Measurements from ENCODE around the gene LRBA. TPM values are rescaled to one million over a fixed set of nuclear protein-coding genes. Genes with fewer than 3 reads are reported as not detected.
"Not testable (repeated sequence)": the region's sequence is repeated elsewhere in the genome, so short reads cannot be mapped to it uniquely, and the experiment has no call there.

Gene LRBA
- total RNA-seq, 1 donor = 38.4 TPM

GRCh38 chr4:150540959-150541360, 474.1 kb downstream of the LRBA start:
- DNase-seq (ENCODE audit: low read depth) = no peak

GRCh38 chr4:150540536-150540935, 474.5 kb downstream of the LRBA start:
- no peak for DNase-seq (ENCODE audit: low read depth)

More at GRCh38 chr4:150540959-150541360, 474.1 kb downstream of the LRBA start:
- H3K4me3 ChIP-seq (ENCODE audit: low read depth, low read length) = no peak overlapping the region
- TF ChIP-seq CTCF (IDR thresholded peaks at IDR 0.05; ENCODE audit: insufficient read depth, low read depth, low read length) = no peak

GRCh38 chr4:150537911-150538310, 477.2 kb downstream of the LRBA start:
- not testable (repeated sequence) for DNase-seq (ENCODE audit: low read depth); H3K4me3 ChIP-seq (ENCODE audit: low read depth, low read length)

More at GRCh38 chr4:150540536-150540935, 474.5 kb downstream of the LRBA start:
- no peak overlapping the region for H3K4me3 ChIP-seq (ENCODE audit: low read depth, low read length)
- no peak for TF ChIP-seq CTCF (IDR thresholded peaks at IDR 0.05; ENCODE audit: insufficient read depth, low read depth, low read length)

- TF ChIP-seq CTCF (IDR thresholded peaks at IDR 0.05; ENCODE audit: insufficient read depth, low read depth, low read length) = no peak
- no peak for DNase-seq (ENCODE audit: low read depth)
- no peak overlapping the region for H3K4me3 ChIP-seq (ENCODE audit: low read depth, low read length)
Measured at GRCh38 chr4:150534818-150535217, 480.3 kb downstream of the LRBA start.

- no peak for TF ChIP-seq CTCF (IDR thresholded peaks at IDR 0.05; ENCODE audit: insufficient read depth, low read depth, low read length)
- no peak overlapping the region for H3K4me3 ChIP-seq (ENCODE audit: low read depth, low read length)
- DNase-seq (ENCODE audit: low read depth) = no peak
Measured at GRCh38 chr4:150533673-150534072, 481.4 kb downstream of the LRBA start.

GRCh38 chr4:150525321-150525868, 489.7 kb downstream of the LRBA start:
- no peak for TF ChIP-seq CTCF (IDR thresholded peaks at IDR 0.05; ENCODE audit: insufficient read depth, low read depth, low read length)
- H3K4me3 ChIP-seq (ENCODE audit: low read depth, low read length) = no peak overlapping the region
- no peak for DNase-seq (ENCODE audit: low read depth)

GRCh38 chr4:150518559-150518958, 496.5 kb downstream of the LRBA start:
- no peak for TF ChIP-seq CTCF (IDR thresholded peaks at IDR 0.05; ENCODE audit: insufficient read depth, low read depth, low read length)
- H3K4me3 ChIP-seq (ENCODE audit: low read depth, low read length) = no peak overlapping the region
- DNase-seq (ENCODE audit: low read depth) = peak; percentile 22

Measured in fibroblast of villous mesenchyme (primary cell).